Measurements from ENCODE around the gene PTPRD.

The PTPRD gene

DNA sequence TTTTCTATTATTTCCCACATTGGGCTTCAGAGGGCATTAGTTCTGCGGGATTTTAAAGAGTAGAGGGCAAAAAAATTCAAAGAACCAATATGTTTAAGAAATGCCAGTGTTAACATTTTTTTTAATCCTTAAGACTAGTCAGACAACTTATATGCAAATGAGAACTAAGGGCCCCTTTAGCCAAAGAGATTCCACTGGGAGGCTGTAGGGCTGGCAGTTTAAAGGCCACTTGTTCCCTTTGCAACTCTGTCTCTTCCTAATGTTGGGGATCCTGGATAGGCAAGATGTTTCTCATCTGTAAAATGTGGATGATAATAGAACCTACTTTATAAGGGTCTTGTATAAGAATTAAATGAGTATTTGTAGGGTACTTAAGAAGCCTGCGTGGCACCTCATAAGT is 1395.9 kb downstream of the PTPRD start:
- no CpG with 5 or more reads among the region's 2 CpGs for WGBS, 2 experiments (ENCODE audit: insufficient coverage in 2 of 2)
- Histone ChIP-seq H3K36me3 (ENCODE audit: control insufficient read depth, insufficient read depth, low read length) (no peaks in the 10 kb centered on the region), H3K27ac (ENCODE audit: low read depth, low read length, severe bottlenecking) (no peak overlapping the region), H3K4me1 (ENCODE audit: control insufficient read depth, insufficient read depth, low read length, poor library complexity, severe bottlenecking) (no peaks in the 10 kb centered on the region), H3K4me3 (ENCODE audit: extremely low read depth, insufficient read depth, low read length, poor library complexity, severe bottlenecking) (no peak overlapping the region), H3K9me3 (ENCODE audit: control insufficient read depth, low read length) (no peaks in the 10 kb centered on the region)

GRCh38 chr9:9215050-9215449 is 1397.8 kb downstream of the PTPRD start:
- 83 to 100% methylated on average over 1 of the region's 2 CpGs for WGBS, 2 experiments (ENCODE audit: insufficient coverage in 2 of 2)

DNA sequence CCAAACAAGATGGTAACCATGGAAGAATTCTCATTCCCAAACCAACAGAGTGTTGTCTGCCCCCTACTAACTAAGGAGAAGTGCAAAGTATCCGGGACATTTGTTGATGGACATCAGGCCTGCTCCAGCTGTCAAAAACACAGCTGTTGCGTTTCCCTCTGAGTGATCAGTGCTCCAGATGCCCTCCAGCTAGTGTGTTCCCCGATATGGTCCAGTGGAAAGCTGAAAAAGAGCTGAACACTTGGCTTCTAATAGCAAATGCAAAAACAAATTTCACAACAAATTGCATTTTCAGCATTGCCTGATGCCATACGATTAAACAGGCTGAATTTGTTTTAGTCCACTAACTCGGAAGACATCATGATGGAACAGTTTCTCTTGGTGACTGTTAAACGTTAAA is 1398.7 kb downstream of the PTPRD start:
- Histone ChIP-seq H3K9me3 (ENCODE audit: control insufficient read depth, low read length) (no peaks in the 10 kb centered on the region), H3K4me1 (ENCODE audit: control insufficient read depth, insufficient read depth, low read length, poor library complexity, severe bottlenecking) (no peaks in the 10 kb centered on the region), H3K4me3 (ENCODE audit: extremely low read depth, insufficient read depth, low read length, poor library complexity, severe bottlenecking) (no peak overlapping the region), H3K27ac (ENCODE audit: low read depth, low read length, severe bottlenecking) (no peak overlapping the region), H3K36me3 (ENCODE audit: control insufficient read depth, insufficient read depth, low read length) (no peaks in the 10 kb centered on the region)
- 90 to 95% methylated on average over 4 to 5 of the region's 6 CpGs for WGBS, 2 experiments (ENCODE audit: insufficient coverage in 2 of 2)

More at GRCh38 chr9:9215050-9215449, 1397.8 kb downstream of the PTPRD start:
- Histone ChIP-seq H3K36me3 (ENCODE audit: control insufficient read depth, insufficient read depth, low read length) (no peaks in the 10 kb centered on the region), H3K27ac (ENCODE audit: low read depth, low read length, severe bottlenecking) (no peak overlapping the region), H3K4me1 (ENCODE audit: control insufficient read depth, insufficient read depth, low read length, poor library complexity, severe bottlenecking) (no peaks in the 10 kb centered on the region), H3K9me3 (ENCODE audit: control insufficient read depth, low read length) (no peaks in the 10 kb centered on the region), H3K4me3 (ENCODE audit: extremely low read depth, insufficient read depth, low read length, poor library complexity, severe bottlenecking) (no peak overlapping the region)

GRCh38 chr9:9212963-9213362 is 1399.8 kb downstream of the PTPRD start:
- WGBS, 2 experiments (ENCODE audit: insufficient coverage in 2 of 2), result 80% methylated on average over 1 of the region's 3 CpGs; no CpG with 5 or more reads in 1 of the 2 experiments
- Histone ChIP-seq H3K36me3 (ENCODE audit: control insufficient read depth, insufficient read depth, low read length) (no peaks in the 10 kb centered on the region), H3K9me3 (ENCODE audit: control insufficient read depth, low read length) (no peaks in the 10 kb centered on the region), H3K27ac (ENCODE audit: low read depth, low read length, severe bottlenecking) (no peak overlapping the region), H3K4me1 (ENCODE audit: control insufficient read depth, insufficient read depth, low read length, poor library complexity, severe bottlenecking) (no peaks in the 10 kb centered on the region), H3K4me3 (ENCODE audit: extremely low read depth, insufficient read depth, low read length, poor library complexity, severe bottlenecking) (no peak overlapping the region)

GRCh38 chr9:9202276-9202675 is 1410.5 kb downstream of the PTPRD start:
- H3K9me3 ChIP-seq (ENCODE audit: control insufficient read depth, low read length), result no peaks in the 10 kb centered on the region
- no peak overlapping the region for H3K4me3 ChIP-seq (ENCODE audit: extremely low read depth, insufficient read depth, low read length, poor library complexity, severe bottlenecking)
- no peak overlapping the region for H3K27ac ChIP-seq (ENCODE audit: low read depth, low read length, severe bottlenecking)
- H3K36me3 ChIP-seq (ENCODE audit: control insufficient read depth, insufficient read depth, low read length), result no peaks in the 10 kb centered on the region
- H3K4me1 ChIP-seq (ENCODE audit: control insufficient read depth, insufficient read depth, low read length, poor library complexity, severe bottlenecking), result no peaks in the 10 kb centered on the region
- no CpG with 5 or more reads among the region's 1 CpG for WGBS, 2 experiments (ENCODE audit: insufficient coverage in 2 of 2)

DNA sequence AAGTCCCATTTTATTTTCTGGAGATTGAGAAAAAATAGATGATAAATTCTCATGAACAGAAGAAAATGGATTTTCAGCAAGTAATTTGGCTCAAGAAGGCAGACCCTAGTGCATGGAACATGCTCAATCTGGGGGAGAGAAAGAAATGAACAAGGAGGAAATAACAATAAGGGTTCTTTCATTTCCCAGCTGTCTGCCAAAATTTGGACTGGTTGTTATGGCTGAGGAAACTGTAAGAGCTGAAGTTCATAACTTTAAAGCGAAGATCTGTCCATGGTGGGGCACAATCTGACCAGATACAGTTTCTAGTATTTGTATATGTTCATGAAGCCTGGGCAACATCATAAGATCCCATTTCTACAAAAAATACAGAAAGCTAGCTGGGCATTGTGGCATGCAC is 1426.7 kb downstream of the PTPRD start:
- no CpG with 5 or more reads among the region's 1 CpG for WGBS, 2 experiments (ENCODE audit: insufficient coverage in 2 of 2)
- Histone ChIP-seq H3K9me3 (ENCODE audit: control insufficient read depth, low read length) (no peaks in the 10 kb centered on the region), H3K27ac (ENCODE audit: low read depth, low read length, severe bottlenecking) (no peak overlapping the region), H3K4me3 (ENCODE audit: extremely low read depth, insufficient read depth, low read length, poor library complexity, severe bottlenecking) (no peak overlapping the region), H3K4me1 (ENCODE audit: control insufficient read depth, insufficient read depth, low read length, poor library complexity, severe bottlenecking) (no peaks in the 10 kb centered on the region), H3K36me3 (ENCODE audit: control insufficient read depth, insufficient read depth, low read length) (no peaks in the 10 kb centered on the region)

DNA sequence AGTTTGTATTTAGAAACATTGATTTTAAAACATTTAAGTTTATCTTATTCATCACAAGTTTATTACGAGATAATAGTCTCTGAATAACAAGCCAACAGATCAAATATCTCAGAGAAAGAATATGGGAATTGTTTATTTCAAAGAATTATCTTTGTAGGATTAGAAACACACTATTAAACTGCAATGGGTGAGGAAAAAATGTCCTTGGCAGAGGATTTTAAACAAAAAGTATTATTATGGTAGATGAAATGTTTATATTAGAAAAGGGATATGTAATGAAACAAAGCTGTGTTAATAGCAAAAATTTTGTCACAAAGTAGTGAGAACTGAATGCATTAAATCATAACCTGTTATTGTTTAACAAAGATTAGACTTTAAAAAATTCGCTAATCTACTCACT is 1430.4 kb downstream of the PTPRD start:
- no peak overlapping the region for H3K27ac ChIP-seq (ENCODE audit: low read depth, low read length, severe bottlenecking)
- H3K4me1 ChIP-seq (ENCODE audit: control insufficient read depth, insufficient read depth, low read length, poor library complexity, severe bottlenecking), result no peaks in the 10 kb centered on the region
- H3K4me3 ChIP-seq (ENCODE audit: extremely low read depth, insufficient read depth, low read length, poor library complexity, severe bottlenecking), result no peak overlapping the region
- no peaks in the 10 kb centered on the region for H3K36me3 ChIP-seq (ENCODE audit: control insufficient read depth, insufficient read depth, low read length)
- WGBS, 2 experiments (ENCODE audit: insufficient coverage in 2 of 2), result 71% methylated on average over 1 of the region's 2 CpGs
- no peaks in the 10 kb centered on the region for H3K9me3 ChIP-seq (ENCODE audit: control insufficient read depth, low read length)

GRCh38 chr9:9177081-9177480 is 1435.7 kb downstream of the PTPRD start:
- no peaks in the 10 kb centered on the region for H3K36me3 ChIP-seq (ENCODE audit: control insufficient read depth, insufficient read depth, low read length)
- H3K9me3 ChIP-seq (ENCODE audit: control insufficient read depth, low read length), result no peaks in the 10 kb centered on the region
- no peaks in the 10 kb centered on the region for H3K4me1 ChIP-seq (ENCODE audit: control insufficient read depth, insufficient read depth, low read length, poor library complexity, severe bottlenecking)
- H3K27ac ChIP-seq (ENCODE audit: low read depth, low read length, severe bottlenecking), result no peak overlapping the region
- no peak overlapping the region for H3K4me3 ChIP-seq (ENCODE audit: extremely low read depth, insufficient read depth, low read length, poor library complexity, severe bottlenecking)
- WGBS, 2 experiments (ENCODE audit: insufficient coverage in 2 of 2), result no CpG with 5 or more reads among the region's 1 CpG

DNA sequence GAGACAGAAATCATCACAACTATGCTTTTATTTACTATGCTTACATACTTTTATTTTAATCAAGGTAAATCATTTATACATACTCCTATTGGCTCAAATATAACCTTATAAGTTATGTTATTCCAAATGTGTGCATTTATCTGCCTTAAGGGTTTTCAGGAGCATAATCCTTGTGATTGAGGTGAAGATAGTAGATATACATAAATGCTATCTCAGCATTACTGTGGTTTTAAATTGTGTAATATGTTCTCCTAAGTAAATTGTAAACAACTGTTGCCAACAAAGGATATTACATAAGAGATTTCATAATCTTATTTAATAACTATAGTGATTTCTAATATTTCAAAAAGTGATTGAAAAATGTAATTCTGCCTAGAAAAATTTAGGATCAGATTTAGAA is 1438.4 kb downstream of the PTPRD start:
- no peaks in the 10 kb centered on the region for H3K36me3 ChIP-seq (ENCODE audit: control insufficient read depth, insufficient read depth, low read length)
- H3K4me3 ChIP-seq (ENCODE audit: extremely low read depth, insufficient read depth, low read length, poor library complexity, severe bottlenecking), result no peak overlapping the region
- H3K4me1 ChIP-seq (ENCODE audit: control insufficient read depth, insufficient read depth, low read length, poor library complexity, severe bottlenecking), result no peaks in the 10 kb centered on the region
- H3K27ac ChIP-seq (ENCODE audit: low read depth, low read length, severe bottlenecking), result no peak overlapping the region
- no peaks in the 10 kb centered on the region for H3K9me3 ChIP-seq (ENCODE audit: control insufficient read depth, low read length)

GRCh38 chr9:9173264-9173663 is 1439.5 kb downstream of the PTPRD start:
- WGBS, 2 experiments (ENCODE audit: insufficient coverage in 2 of 2), result 80% methylated on average over 1 of the region's 1 CpG; no CpG with 5 or more reads in 1 of the 2 experiments
- Histone ChIP-seq H3K4me3 (ENCODE audit: extremely low read depth, insufficient read depth, low read length, poor library complexity, severe bottlenecking) (no peak overlapping the region), H3K9me3 (ENCODE audit: control insufficient read depth, low read length) (no peaks in the 10 kb centered on the region), H3K4me1 (ENCODE audit: control insufficient read depth, insufficient read depth, low read length, poor library complexity, severe bottlenecking) (no peaks in the 10 kb centered on the region), H3K36me3 (ENCODE audit: control insufficient read depth, insufficient read depth, low read length) (no peaks in the 10 kb centered on the region), H3K27ac (ENCODE audit: low read depth, low read length, severe bottlenecking) (no peak overlapping the region)

DNA sequence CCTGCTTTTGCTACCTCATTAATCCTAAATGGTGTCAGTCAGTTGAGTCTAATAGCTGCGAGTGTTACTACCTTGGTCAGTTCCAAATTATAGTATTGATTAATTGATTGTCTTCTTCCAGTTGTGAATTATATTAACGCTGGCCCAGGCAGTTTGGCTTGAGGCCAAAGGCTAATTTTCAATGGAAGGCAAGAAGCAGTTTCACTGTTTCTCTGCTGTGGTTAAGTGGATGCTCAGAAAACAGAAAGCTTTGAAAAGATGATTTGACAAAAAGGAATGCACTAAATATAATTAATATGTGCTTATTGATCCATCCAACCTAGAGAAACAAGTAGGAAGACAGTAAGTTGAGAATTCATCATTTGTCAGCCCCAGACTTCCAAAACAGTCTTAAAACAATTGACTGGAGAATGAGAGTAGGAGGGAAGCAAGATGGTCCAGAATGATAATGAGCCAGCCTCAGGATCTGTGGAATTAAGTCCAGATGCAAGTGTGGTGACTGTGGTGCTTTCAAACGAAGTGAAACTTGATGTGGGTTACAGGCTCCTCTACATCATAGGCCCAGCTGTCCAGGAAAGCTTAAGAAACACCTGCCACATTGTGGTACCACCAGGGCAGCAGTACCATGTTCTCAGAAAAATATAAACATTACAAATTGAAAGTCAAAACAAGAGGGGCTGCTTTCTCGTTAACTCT is 1442.2 kb downstream of the PTPRD start:
- no peaks in the 10 kb centered on the region for H3K9me3 ChIP-seq (ENCODE audit: control insufficient read depth, low read length)
- H3K27ac ChIP-seq (ENCODE audit: low read depth, low read length, severe bottlenecking), result no peak overlapping the region
- no peaks in the 10 kb centered on the region for H3K4me1 ChIP-seq (ENCODE audit: control insufficient read depth, insufficient read depth, low read length, poor library complexity, severe bottlenecking)
- no peak overlapping the region for H3K4me3 ChIP-seq (ENCODE audit: extremely low read depth, insufficient read depth, low read length, poor library complexity, severe bottlenecking)
- WGBS, 2 experiments (ENCODE audit: insufficient coverage in 2 of 2), result 74 to 100% methylated on average over 1 to 2 of the region's 4 CpGs
- H3K36me3 ChIP-seq (ENCODE audit: control insufficient read depth, insufficient read depth, low read length), result no peaks in the 10 kb centered on the region

Measured in mesodermal cell (in vitro differentiated cells).